Endothelial cell of umbilical vein (primary cell): ENCODE results near the gene TYK2. TPM values are rescaled to one million over a fixed set of nuclear protein-coding genes. Genes with fewer than 3 reads are reported as not detected.

ENCODE experiments used
- BruUV-seq: library from RNA; stranded (reverse); fragments of 400-500 nt; replicated peaks from 2 replicates; lab custom pipeline; 2021; lab: Mats Ljungman, UMichigan
- CTCF ChIA-PET: fragments of 300-600, 350-600 bp; sonication (Branson Sonifier 250); formaldehyde crosslinking; loops from one replicate; lab custom pipeline; 2021; ENCODE audit warnings: antibody characterized with exemption, inconsistent platforms; lab: Charles Lee
- POLR2A ChIA-PET: fragments of 300-600, 350-600 bp; sonication (Branson Sonifier 250); formaldehyde crosslinking; loops from one replicate; lab custom pipeline; 2021; ENCODE audit warnings: antibody characterized with exemption, inconsistent platforms; lab: Charles Lee
- DNase-seq: peaks from one replicate; pipeline ENCODE4 v3.0.0-alpha.2; 2011; ENCODE audit warnings: low read depth, low spot score
- FAIRE-seq: peaks from 2 replicates; lab custom pipeline; 2011; peaks lifted over from hg19 to GRCh38; lab: Jason Lieb, UNC
- H2AFZ ChIP-seq: 2 replicates; pipeline ENCODE4 v1.6.0; 2012; ENCODE audit warnings: low read depth, low read length, control low read depth, inconsistent platforms
- H3K27ac ChIP-seq: 2 replicates; pipeline ENCODE4 v1.5.1; 2011; ENCODE audit warnings: low read depth, mild to moderate bottlenecking, control low read depth, low read length, moderate library complexity; ENCODE audit not compliant: insufficient read depth
- H3K27me3 ChIP-seq, 2 experiments: 2 replicates each; pipeline versions ENCODE4 v1.6.0 to v1.6.1; 2011; ENCODE audit warnings: low read length in 2 of 2, mixed read lengths in 1 of 2; ENCODE audit not compliant: control insufficient read depth in 2 of 2, insufficient read depth in 2 of 2
- H3K36me3 ChIP-seq, 2 experiments: 2 replicates in 1 of 2; 3 replicates in 1 of 2; pipeline ENCODE4 v1.5.1; 2011; ENCODE audit warnings: low read length in 2 of 2, mild to moderate bottlenecking in 1 of 2, moderate library complexity in 1 of 2; ENCODE audit not compliant: control insufficient read depth in 2 of 2, insufficient read depth in 2 of 2; ENCODE audit errors: extremely low read depth in 1 of 2
- H3K4me1 ChIP-seq: 3 replicates; pipeline ENCODE4 v1.5.1; 2011; ENCODE audit warnings: mild to moderate bottlenecking, low read length; ENCODE audit not compliant: control insufficient read depth, insufficient read depth; ENCODE audit errors: extremely low read depth
- H3K4me2 ChIP-seq: 2 replicates; pipeline ENCODE4 v1.6.1; 2011; ENCODE audit warnings: low read length, control low read depth, mixed read lengths; ENCODE audit not compliant: insufficient read depth
- H3K4me3 ChIP-seq, 3 experiments: fragments of 200-600 bp in 1 of 3; sonication (generic), shearing (Covaris generic) in 1 of 3; replicated peaks in 1 of 3; 2 replicates each; pipeline ENCODE4 v1.5.1; 2011 to 2016; ENCODE audit warnings: control low read depth in 3 of 3, low read length in 3 of 3, mild to moderate bottlenecking in 2 of 3, inconsistent platforms in 1 of 3, low read depth in 1 of 3, moderate library complexity in 1 of 3; ENCODE audit not compliant: insufficient read depth in 1 of 3
- H3K79me2 ChIP-seq: 2 replicates; pipeline ENCODE4 v1.6.0; 2012; ENCODE audit warnings: low read length, inconsistent platforms; ENCODE audit not compliant: control insufficient read depth, insufficient read depth
- H3K9ac ChIP-seq: replicated peaks from 2 replicates; pipeline ENCODE3; 2011; ENCODE audit warnings: low read length, control low read depth; ENCODE audit not compliant: insufficient read depth; ENCODE audit errors: extremely low read depth
- H3K9me1 ChIP-seq: replicated peaks from 3 replicates; pipeline ENCODE4 v1.6.0; 2011; ENCODE audit warnings: mild to moderate bottlenecking, low read length; ENCODE audit not compliant: control insufficient read depth, insufficient read depth; ENCODE audit errors: extremely low read depth
- H3K9me3 ChIP-seq: replicated peaks from 2 replicates; pipeline ENCODE4 v1.5.1; 2012; ENCODE audit warnings: low read length, inconsistent platforms; ENCODE audit not compliant: control insufficient read depth, insufficient read depth
- H4K20me1 ChIP-seq: replicated peaks from 2 replicates; pipeline ENCODE3; 2011; ENCODE audit warnings: mild to moderate bottlenecking, low read length; ENCODE audit not compliant: control insufficient read depth, insufficient read depth; ENCODE audit errors: extremely low read depth
- EZH2 ChIP-seq: IDR thresholded peaks from 2 replicates; pipeline ENCODE4 v1.6.1; 2012; ENCODE audit warnings: borderline replicate concordance, low read depth, mild to moderate bottlenecking, moderate library complexity, low read length, inconsistent platforms; ENCODE audit not compliant: severe bottlenecking
- FOS ChIP-seq: IDR thresholded peaks from 2 replicates; pipeline ENCODE4 v1.6.1; 2011; ENCODE audit warnings: mild to moderate bottlenecking, low read length, moderate library complexity, borderline replicate concordance; ENCODE audit not compliant: insufficient read depth
- GATA2 ChIP-seq: IDR thresholded peaks from 2 replicates; pipeline ENCODE4 v1.7.0; 2011; ENCODE audit warnings: low read depth, mild to moderate bottlenecking, moderate library complexity, mixed read lengths, low read length; ENCODE audit not compliant: insufficient read length, insufficient read depth
- JUN ChIP-seq: IDR thresholded peaks from 2 replicates; pipeline ENCODE4 v1.6.1; 2011; ENCODE audit warnings: borderline replicate concordance, low read depth; ENCODE audit not compliant: insufficient read length, insufficient read depth
- MYC ChIP-seq: IDR thresholded peaks from one replicate; pipeline ENCODE4 v1.6.1; 2011; ENCODE audit warnings: mild to moderate bottlenecking, low read depth, low read length
- POLR2A ChIP-seq: IDR thresholded peaks from 2 replicates; pipeline ENCODE4 v1.6.1; 2012; ENCODE audit warnings: low read depth, mild to moderate bottlenecking, control low read depth, low read length
- POLR2AphosphoS5 ChIP-seq: IDR thresholded peaks from 2 replicates; pipeline ENCODE4 v1.6.1; 2012; ENCODE audit warnings: low read depth, mild to moderate bottlenecking, control low read depth, low read length, moderate library complexity; ENCODE audit not compliant: insufficient read depth
- dilution Hi-C: fragments of 300-500 bp; cut with MboI; formaldehyde crosslinking; loops from one replicate; pipeline ENCODE4 v1.15.0; 2019; ENCODE audit warnings: low sequenced_read_pairs; ENCODE audit not compliant: extremely low pct_ligation_motif_present
- intact Hi-C: fragments of 100-400 bp; cut with micrococcal nuclease; formaldehyde crosslinking; loops from one replicate; pipeline ENCODE4 v1.10.0; 2022
- polyA plus RNA-seq, 4 experiments: library from polyadenylated mRNA; depleted of rRNA in 3 of 4; stranded (reverse) in 3 of 4; unstranded in 1 of 4; fragments of >200 nt; gene quantifications; 2 replicates each; pipeline versions ENCODE4 v1.2.1 to v1.2.3, GENCODE V29; 2011 to 2012; ENCODE audit warnings: missing spikeins in 1 of 4
- total RNA-seq: library from RNA; stranded (reverse); gene quantifications from 2 replicates; pipeline ENCODE4 v1.2.3, GENCODE V29; 2021
- TF ChIP-seq, protein P1 (sequence below): IDR thresholded peaks from 2 replicates; pipeline ENCODE4 v1.6.1; 2011; ENCODE audit not compliant: insufficient read depth, insufficient read length
- TF ChIP-seq, protein P2 (sequence below), 2 donors: IDR thresholded peaks; 1 replicate in 1 of 2; 2 replicates in 1 of 2; pipeline ENCODE4 v1.5.1; 2011; ENCODE audit warnings: low read length in 2 of 2, mild to moderate bottlenecking in 2 of 2, moderate library complexity in 2 of 2, control low read depth in 1 of 2, inconsistent platforms in 1 of 2, low read depth in 1 of 2; ENCODE audit not compliant: insufficient read depth in 1 of 2; ENCODE audit errors: extremely low read depth in 1 of 2

TYK2 gene
- total and polyA plus RNA-seq, 2 donors (not counting 3 experiments of a cell fraction or from before 2014, with no cell fraction given) = 92.9 to 138 TPM

DNA sequence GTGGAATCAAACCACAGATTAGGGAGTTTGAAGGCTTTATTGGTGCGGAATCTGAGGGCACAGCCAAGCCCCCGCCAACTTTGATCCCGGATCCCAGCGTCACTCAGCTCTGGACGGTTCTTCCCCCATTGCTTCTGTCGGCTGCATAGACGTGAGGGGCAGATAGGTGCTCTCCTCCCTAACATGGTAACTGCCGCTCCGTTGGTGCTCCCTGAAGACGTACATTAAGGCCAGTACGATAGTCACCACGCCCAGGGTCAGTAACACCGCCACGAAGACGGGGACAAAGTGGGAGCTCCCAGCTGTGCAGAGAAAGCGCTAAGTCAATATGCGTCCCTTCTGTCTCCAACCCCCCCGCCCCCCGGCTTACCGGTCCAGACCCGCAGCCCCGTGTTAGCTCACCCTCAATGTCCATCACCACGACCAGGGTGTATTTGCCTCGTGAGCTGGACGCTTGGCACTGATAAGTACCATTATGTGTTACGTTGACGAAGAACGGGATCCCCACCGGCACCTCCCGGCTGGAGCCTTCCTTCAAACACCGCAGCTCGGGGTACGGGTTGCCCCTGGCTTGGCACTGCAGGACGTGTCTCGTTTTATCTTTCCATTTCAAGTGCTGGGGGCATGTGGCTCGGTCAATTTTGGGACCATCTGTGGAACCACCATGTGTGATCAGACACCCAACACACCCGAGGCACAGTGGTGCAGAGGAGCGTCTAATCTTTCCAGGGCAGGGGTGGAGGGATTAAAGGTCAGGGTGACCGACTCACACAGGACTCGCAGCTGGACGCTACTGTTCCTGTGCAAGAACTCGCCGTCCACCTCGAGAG is 46.4 kb downstream of the TYK2 start:
- H3K27ac ChIP-seq = no peak overlapping the region
- peaks cover 16% of the 10 kb centered on the region for H3K4me1 ChIP-seq
- CTCF ChIA-PET = interaction anchor here (0.6 to 3.5 kb wide), 16 partner anchors 10 to 84 kb away, joined by 3 to 23 read pairs (median 4); partner anchors contain the start of genes CDC37, ICAM1 and TYK2
- peaks cover 23% of the 10 kb centered on the region for H3K79me2 ChIP-seq
- no peaks in the 10 kb centered on the region for H3K27me3 ChIP-seq
- no peaks in the 10 kb centered on the region for H3K9me1 ChIP-seq
- H3K9me3 ChIP-seq = no peaks in the 10 kb centered on the region
- intact Hi-C loops = loop anchor here (1.0 to 5.0 kb wide), 5 partner anchors 17 to 82 kb away; partner anchors contain the start of genes FDX2, MRPL4 and TYK2
- TF ChIP-seq, protein P1, sequence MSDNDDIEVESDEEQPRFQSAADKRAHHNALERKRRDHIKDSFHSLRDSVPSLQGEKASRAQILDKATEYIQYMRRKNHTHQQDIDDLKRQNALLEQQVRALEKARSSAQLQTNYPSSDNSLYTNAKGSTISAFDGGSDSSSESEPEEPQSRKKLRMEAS = no peak
- TF ChIP-seq EZH2 (no peak), POLR2AphosphoS5 (no peak), JUN (no peak), POLR2A (no peak), MYC (no peak), FOS (no peak), GATA2 (no peak)
- TF ChIP-seq, protein P2, sequence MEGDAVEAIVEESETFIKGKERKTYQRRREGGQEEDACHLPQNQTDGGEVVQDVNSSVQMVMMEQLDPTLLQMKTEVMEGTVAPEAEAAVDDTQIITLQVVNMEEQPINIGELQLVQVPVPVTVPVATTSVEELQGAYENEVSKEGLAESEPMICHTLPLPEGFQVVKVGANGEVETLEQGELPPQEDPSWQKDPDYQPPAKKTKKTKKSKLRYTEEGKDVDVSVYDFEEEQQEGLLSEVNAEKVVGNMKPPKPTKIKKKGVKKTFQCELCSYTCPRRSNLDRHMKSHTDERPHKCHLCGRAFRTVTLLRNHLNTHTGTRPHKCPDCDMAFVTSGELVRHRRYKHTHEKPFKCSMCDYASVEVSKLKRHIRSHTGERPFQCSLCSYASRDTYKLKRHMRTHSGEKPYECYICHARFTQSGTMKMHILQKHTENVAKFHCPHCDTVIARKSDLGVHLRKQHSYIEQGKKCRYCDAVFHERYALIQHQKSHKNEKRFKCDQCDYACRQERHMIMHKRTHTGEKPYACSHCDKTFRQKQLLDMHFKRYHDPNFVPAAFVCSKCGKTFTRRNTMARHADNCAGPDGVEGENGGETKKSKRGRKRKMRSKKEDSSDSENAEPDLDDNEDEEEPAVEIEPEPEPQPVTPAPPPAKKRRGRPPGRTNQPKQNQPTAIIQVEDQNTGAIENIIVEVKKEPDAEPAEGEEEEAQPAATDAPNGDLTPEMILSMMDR (IDR thresholded peaks at IDR 0.05; ENCODE audit: extremely low read depth in 1 of 2, insufficient read depth in 1 of 2, low read depth in 1 of 2, low read length in 2 of 2) = no peak
- H3K4me2 ChIP-seq = peak overlapping the region; percentile 64
- FAIRE-seq (no peak), DNase-seq (no peak)
- peak overlapping the region; percentile 46 for H2AFZ ChIP-seq
- peak overlapping the region; percentile 8 to 71 (median 31) for H3K4me3 ChIP-seq
- POLR2A ChIA-PET = interaction anchor here (0.5 to 2.2 kb wide), 9 partner anchors 11 to 228 kb away, joined by 3 to 13 read pairs (median 4); partner anchors contain the start of genes ICAM1, PPAN and TYK2
- H4K20me1 ChIP-seq = no peaks in the 10 kb centered on the region
- dilution Hi-C loops = no loop called here
- BruUV-seq = TSS peak; percentile 51
- H3K9ac ChIP-seq = no peak overlapping the region
- peaks cover 3 to 8% of the 10 kb centered on the region in 2 experiments for H3K36me3 ChIP-seq
